Retinal pigment epithelial cell (primary cell): Measurements from ENCODE around the gene MTRR.

Experiments used
- DNase-seq: peaks from one replicate; pipeline ENCODE4 v3.0.0-alpha.2; 2010; ENCODE audit warnings: low read depth
- H3K4me3 ChIP-seq: 2 replicates; pipeline ENCODE4 v1.5.1; 2011; ENCODE audit warnings: mild to moderate bottlenecking, low read length, control low read depth, moderate library complexity
- CTCF ChIP-seq: conservative IDR thresholded peaks from 2 replicates; pipeline ENCODE4 v1.5.1; 2011; ENCODE audit warnings: low read depth, low read length, control low read depth, inconsistent platforms

Gene MTRR

GRCh38 chr5:7877851-7878250 lies 8.9 kb downstream of the MTRR start:
- TF ChIP-seq CTCF = no peak
- DNase-seq = no peak
- no peak overlapping the region for H3K4me3 ChIP-seq

GRCh38 chr5:7878381-7878873 lies 9.5 kb downstream of the MTRR start:
- no peak for DNase-seq
- TF ChIP-seq CTCF = no peak

GRCh38 chr5:7881091-7881490 lies 12.1 kb downstream of the MTRR start:
- DNase-seq = no peak
- TF ChIP-seq CTCF = no peak
- H3K4me3 ChIP-seq = no peak overlapping the region

More at GRCh38 chr5:7878381-7878873, 9.5 kb downstream of the MTRR start:
- no peak overlapping the region for H3K4me3 ChIP-seq

- DNase-seq = no peak
- no peak overlapping the region for H3K4me3 ChIP-seq
- no peak for TF ChIP-seq CTCF
Measured at GRCh38 chr5:7881816-7882215, 12.9 kb downstream of the MTRR start.

- TF ChIP-seq CTCF = no peak
- DNase-seq = no peak
- H3K4me3 ChIP-seq = no peak overlapping the region
Measured at GRCh38 chr5:7882926-7883325, 14.0 kb downstream of the MTRR start.

GRCh38 chr5:7884491-7885267 lies 15.7 kb downstream of the MTRR start:
- no peak for TF ChIP-seq CTCF
- DNase-seq = no peak
- no peak overlapping the region for H3K4me3 ChIP-seq

GRCh38 chr5:7886849-7887475 lies 18.0 kb downstream of the MTRR start:
- peak; percentile 34 for TF ChIP-seq CTCF
- no peak for DNase-seq
- no peak overlapping the region for H3K4me3 ChIP-seq
